DMS79 (cell line): Measurements from ENCODE around the gene MGAT3.

ENCODE experiments used
- DNase-seq: peaks from one replicate; lab custom pipeline; 2025; lab: John Stamatoyannopoulos, UW

The MGAT3 gene

DNA sequence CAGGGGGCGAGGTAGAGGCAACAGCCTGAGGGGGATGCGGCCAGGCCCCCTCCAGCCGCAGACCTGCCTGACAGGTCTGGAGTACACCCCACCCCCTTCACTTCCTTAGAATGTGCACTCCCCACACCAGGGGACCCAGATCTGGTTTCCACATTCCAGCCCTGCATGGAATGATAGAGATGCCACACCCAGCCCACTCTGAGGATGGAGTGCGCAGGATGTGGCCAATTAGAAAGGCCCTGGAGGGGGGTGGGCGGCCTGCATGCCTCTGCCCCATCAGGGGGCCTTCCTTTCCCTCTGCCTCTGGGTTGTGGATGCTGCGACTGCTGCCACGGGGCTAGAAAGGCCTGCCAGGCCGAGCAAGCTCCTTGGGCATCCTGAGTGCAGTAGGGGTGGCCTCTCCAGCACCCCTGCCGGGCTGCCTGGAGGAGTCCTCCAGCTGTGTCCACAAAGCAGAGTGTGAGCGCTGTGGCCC lies 28.2 kb upstream of the MGAT3 start:
- no peak for DNase-seq

DNA sequence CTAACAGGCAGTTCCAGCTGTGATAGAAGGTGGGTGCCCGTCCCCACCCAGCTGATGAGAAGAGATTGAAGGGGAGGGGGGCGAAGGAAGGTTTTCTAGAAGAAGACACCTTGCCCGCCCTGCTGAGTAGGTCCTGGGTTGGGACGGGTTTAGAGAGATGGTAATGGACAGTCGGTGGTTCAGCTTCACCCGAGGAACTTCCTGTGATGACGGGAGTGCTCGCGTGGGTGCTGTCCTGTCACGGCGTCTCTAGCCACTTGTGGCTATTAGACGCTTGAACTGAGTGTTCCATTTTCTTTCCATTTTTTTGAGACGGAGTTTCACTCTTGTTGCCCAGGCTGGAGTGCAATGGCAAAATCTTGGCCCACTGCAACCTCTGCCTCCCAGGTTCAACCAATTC lies 27.6 kb upstream of the MGAT3 start:
- DNase-seq = no peak

DNA sequence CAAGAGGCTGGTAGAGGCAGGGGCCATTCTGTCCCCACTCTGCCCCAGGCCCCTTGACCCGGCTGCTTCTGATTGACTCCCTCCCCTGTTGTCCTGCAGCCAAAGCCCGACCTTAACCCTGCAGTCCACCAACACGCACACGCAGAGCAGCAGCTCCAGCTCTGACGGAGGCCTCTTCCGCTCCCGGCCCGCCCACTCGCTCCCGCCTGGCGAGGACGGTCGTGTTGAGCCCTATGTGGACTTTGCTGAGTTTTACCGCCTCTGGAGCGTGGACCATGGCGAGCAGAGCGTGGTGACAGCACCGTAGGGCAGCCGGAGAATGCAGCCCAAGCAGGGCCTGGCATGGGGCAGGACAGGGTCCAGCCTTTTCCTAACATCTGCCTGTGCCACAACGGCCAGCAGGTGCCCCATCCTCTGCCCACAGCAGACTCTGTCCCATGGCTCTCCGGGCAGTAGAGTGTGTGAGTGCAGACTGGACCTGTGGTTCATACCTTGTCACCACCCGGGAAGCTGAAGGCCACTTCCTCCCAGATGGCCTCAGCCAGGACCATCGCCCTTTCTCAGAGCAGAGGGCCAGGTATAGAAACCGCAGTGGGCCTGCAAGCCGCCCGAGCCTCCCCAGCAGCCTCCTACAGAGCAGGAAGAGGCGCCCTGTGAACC lies 26.8 kb upstream of the MGAT3 start:
- DNase-seq = no peak

DNA sequence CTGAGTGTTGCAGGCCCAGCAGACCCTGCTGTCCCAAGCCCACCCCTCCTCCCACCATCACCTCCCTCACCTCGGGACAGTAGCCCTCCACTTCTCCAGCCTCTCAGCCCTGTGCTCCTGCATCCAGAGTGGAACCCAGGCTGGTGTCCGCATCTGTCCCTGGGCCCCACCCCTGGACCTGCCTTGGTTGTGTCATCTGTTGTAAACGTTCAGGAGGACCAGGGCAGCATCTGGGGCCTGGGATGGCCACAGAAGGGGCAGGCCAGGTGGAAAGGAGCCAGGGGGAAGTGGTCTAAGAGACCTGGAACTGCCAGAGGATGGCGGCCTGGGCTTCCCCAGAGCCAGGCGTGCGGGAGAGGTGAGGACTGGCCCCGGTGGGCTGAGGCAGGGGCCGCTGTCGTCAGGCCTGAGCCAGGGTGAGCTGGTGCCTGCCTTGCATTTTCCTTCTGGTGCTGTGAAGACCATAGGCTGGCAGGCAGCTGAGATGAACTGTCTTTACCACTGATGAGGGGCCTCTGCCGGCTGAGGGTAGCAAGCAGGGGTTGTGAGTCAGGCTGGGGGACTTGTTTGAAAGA lies 26.1 kb upstream of the MGAT3 start:
- DNase-seq = no peak

DNA sequence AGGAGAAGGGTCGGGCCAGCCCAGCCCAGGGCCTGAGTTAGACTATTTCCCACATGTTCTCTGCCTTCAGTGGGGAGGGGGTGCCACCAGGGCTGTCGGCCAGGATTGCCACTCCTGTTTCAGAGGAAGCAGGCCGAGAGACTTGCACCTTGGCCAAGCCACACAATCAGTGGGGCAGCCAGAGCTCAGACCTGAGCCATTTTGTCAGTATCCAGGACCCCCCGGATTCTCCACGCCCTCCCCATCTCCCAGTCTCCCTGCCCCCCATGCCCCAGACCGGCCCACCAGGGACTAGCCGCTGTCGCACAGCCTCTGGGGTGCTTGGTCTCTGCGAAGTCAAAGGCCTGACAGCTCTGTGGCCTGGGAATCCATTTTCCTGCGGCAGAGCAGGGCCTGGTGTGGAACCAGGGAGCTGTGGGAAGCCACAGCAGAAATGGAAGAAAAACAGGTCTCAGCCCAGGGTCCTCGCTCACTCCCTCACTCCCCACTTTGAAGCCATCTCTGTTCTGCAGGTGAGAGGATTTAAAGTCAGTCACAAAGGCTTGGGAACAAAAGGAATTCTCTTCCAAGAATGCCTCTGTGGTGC lies 25.5 kb upstream of the MGAT3 start:
- DNase-seq = no peak

DNA sequence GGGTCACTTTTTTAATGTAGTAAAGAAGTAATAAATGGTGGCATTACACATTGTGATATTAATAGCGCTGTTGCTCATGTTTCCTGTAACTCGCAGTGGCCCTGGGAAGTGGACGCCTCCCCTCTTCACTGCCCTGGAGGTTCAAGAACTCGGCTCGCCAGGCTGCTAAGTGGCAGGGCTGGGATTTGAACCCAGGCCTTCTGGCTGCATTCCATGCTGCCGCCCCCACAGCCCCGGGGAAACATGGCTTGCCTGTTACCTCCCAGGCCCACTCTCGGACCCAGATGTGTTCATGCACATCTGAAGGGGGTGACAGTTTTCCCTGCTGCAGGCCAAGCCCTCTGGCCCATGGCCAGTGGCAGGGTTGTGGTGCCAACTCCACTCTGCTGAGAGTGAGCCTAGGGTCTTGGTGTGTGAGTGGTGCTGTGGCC lies 25.0 kb upstream of the MGAT3 start:
- DNase-seq = no peak

DNA sequence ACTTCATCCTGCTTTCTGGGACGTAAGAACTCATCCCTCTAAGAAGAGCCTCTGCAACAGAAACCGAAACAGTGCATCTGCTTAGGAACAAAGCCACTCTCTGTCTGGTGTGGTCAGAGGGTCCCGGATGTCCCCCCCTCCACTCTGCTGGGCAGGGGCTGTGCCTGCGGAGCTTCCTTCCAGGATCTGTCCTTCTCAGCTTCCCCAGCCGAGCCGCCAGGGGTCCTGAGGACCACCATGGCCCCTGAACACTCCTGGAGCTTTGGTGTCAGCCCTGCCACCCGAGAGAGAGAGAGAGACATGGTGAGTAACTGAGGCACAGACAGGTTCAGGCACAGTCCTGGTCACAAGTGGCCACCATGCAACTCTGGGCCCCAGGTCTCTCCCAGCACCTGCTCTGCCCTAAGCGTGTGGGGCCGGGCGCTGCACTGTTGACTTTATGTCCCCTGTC lies 24.4 kb upstream of the MGAT3 start:
- no peak for DNase-seq

DNA sequence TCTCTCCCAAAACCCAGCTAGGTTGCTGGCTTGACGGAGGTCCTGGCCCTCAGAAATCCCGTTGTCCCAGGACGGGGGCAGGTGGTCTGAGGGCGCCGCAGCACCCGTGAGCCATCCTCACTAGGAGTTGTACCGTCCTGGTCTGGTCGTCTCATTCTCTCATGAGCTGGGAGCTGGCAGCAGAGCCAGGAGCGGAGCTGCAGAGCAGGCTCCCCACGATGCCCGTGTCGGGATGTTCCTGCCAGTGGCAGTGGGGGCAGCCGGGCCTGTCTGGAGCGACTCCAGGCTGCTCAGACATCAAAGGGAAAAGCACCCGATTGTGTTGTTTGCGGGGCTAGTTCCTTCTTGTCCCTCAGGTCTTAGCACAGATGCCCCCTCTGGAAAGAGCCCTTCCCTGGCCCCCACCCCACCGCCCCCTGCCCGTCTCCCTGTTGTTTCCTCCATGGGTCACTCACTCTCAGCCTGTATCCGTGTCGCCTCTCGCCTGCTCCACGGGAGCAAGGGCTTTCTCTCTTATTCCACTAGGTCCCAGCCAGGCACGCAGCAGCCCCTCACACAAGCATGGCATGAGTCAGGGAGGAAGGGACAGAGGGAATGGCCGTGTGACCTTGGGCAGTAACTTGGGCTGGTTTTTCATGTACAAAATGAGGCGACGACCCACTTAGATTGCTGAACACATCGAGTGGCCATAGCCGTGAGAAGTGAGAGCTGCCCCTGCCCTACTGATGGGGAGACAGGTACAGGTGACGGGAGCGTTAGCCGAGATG lies 23.2 kb upstream of the MGAT3 start:
- no peak for DNase-seq

DNA sequence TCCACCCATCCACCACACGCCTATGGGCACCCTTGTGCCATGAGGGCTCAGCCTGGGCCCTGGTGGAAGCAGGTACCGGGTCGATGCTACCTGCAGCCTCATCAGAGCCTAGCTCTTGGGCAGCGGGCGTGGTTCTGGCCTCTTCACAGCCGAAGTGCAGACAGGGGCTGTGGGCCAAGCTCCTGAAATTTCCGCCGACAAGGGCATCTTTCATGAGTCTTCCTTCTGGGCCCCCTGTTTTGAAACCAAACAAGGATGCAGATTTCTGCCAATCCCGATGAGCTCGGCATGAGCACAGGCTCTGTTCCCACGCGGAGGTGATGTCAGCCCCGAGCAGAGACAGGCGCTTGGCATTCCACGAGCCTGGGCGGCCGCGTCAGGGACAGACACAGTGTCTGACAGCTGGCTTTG lies 22.6 kb upstream of the MGAT3 start:
- no peak for DNase-seq

DNA sequence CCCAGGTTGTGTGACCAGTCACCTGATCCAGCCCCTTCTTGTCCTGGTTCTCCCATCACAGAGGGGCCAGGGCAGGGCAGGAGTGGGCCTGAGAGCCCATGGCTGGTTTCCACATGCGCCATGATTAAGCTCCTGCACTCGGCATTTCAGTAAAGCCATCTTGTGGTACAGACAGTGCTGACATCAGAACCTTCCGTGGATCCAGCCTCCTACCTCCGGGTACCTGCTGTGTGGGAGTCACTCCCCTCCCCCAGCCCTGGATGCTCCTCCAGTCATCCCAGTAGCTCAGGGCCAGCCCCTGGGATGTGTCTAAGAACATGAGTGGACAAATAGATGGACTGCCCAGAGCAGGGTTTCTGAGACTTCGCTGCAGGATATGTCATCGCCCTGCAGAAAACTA lies 22.1 kb upstream of the MGAT3 start:
- no peak for DNase-seq

DNA sequence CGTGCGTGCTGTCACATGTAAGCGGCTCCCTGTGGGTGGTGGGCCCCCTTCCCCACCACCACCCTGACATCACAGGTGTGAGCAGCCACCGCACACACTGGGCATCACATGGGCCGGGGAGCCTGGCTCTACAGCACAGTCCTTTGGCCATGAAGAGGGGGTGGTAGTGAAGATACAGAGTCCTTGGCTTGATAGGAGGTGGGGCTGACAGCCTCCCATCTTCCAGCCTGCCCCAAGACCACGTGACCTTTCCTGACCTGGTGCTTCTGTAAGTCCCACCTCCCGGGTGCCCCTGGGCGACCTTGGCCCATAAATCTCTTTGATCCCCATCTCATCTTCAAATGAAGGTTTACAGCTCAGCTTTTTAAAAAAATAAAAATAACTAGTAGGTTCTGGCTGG lies 21.2 kb upstream of the MGAT3 start:
- no peak for DNase-seq

DNA sequence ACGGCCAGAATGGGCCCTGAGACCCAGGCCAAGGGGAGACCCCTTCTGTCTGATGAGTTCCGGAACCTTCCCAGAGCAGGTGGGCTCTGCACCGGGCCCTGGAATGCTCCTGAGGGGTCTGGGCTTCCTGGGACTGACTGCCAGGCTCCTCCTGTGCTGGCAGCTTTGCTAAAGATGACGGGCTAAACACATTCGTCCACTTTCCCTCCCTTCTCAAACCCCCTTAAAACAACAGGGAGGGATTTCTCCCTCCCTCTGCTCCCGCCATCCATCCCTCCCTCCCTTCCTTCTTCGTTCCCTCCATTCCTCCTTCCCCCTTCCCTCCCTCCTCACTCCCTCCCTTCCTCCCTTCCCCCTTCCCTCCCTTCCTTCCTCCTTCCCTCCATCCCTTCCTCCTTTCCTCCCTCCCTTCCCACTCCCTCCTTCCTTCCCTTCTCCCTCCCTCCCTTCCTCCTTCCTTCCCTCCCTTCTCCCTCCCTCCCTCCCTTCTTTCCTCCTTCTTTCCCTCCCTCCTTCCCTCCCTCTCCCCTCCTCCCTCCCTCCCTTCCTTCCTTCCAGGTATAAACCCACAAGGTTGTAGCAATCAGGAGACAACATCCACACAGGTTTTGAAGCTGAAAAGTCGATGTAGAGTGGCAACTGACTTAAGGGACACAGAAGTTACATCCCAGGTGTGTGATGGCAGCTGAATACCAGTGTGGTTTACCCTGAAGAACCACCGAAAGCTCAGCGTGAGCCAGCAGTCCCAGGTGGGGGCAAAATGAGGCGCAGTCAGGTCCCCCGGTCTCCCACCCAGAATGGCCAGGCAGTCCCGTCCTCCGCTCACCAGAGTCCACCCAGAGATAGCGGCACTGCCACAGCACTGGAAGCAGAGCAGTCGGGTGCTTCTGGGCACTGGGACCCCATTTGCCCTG lies 18.8 kb upstream of the MGAT3 start:
- no peak for DNase-seq

DNA sequence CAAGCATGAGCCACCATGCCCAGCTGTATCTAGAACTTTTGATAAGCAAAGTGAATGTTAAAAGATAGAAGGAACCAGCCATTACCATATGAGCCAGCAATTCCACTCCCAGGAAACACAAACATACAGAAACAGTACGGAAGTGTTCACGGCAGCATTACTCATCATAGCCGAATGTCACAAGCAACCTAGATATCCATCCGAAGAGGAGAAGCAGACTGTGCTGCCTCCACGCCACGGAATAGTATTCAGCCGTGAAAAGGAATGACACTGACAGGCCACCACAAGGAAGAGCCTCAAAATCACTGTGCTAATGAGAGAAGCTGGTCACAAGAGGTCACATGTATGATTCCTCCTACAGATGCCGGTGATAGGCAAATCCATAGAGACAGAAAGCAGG lies 17.6 kb upstream of the MGAT3 start:
- no peak for DNase-seq

DNA sequence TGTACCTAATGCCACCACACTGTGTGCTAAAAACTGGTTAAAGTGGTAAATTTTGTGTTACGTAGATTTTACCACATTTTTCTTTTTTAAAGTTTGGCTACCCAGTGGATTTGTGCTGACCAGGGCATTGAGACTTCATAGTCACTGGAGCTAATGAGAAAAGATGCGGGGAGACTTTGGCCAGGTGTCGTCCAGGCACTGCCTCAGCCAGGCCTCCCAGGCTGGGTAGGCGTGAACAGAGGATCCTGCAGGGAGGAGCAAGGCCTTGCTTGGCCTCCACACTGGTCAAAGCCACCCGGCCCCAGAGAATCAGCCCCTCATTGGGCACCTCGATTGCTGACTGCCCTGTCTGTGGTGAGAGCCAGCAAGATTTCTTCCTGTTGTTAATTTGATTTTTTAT lies 13.4 kb upstream of the MGAT3 start:
- DNase-seq = no peak

DNA sequence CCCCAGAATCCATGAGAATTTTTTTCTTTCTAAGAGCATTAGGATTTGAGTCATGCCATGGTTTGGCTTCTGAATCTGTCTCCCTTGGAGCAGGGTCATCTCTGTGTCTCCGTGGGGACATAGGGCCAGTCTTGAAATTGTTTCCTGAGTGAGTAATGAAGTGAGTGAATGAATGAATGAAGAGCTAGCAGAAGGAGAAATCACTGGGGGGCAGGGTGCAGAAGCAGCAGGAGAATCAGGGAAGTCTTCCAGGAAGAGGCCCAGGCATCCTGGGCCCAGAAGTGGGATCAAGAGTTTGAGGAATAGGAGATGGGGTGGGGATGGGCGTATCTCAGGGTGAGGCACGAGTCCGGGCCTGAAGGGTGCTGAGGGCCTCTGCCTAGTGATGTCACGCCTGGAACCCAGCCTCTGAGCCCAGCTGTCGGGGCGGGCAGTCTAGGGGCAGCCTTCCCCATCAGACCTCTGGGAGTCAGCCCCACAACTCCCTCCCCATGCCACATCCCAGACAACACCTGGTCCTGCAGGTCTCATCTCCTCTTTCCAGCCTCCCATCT lies 12.5 kb upstream of the MGAT3 start:
- no peak for DNase-seq

DNA sequence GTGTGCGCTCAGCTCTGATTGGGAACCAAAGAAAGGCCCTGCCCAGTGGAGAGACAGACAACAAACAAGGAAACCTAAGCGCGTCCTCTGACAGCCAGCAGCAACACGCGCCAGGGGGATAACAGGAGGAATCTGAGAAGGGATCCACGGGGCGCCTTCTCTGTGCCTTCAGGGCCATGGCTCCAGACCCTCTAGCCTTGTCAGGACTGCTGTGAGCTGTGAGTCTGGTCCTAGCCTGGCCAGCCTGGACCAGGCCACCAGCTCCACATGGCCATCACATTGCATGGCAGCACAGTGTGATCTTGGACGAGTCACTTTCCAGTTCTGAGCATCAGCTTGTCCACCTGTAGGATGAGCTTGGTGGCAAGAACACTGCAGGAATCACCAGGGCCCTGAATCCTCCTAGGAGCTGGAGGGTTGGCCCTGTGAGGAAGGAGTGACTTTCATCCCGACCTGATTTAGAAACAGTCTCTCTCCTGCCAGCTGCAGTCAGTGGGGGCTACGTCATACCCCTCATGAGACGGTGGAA lies 11.8 kb upstream of the MGAT3 start:
- no peak for DNase-seq

DNA sequence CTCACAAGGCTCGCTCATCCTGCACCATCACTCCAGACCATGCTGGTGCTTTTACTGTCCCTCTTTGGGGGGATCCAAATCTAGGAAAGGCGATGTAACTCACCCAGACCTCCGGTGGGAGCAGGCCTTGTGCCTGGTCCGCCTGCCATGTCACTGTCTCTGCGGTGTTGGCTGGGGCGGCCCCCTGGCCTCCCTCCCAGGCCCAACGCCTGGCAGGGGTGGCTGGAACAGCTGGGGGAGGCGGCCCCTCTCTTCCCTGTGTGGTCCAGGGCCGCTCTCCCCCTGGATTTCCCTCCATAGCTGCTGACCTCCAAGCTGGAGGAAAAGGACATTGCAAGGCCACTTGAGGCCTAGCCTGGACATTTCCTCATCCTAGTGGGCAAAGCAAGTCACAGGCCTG lies 11.1 kb upstream of the MGAT3 start:
- no peak for DNase-seq

DNA sequence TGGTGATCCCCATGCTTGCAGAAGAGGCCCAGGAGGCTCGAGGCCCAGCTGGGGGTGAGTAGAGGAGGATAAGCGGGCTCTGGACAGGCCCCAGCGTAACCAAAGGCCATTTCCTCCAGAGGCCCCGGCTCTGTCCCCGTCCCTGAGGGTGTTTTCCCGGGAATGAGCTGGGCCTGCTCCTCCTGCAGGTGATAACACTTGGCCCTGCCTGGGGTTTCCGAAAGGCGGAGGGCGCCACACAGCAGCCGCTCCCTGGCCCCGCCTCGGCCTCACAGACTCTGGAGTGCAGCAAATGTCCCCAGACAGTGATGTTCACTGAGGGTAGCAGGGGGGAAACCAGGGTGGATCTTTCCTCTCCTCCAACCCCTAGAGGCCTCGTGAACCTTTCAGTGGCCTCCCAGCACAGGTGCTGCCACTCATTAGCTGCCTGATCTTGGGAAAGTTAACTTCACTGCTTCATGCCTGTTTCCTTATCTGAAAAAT lies 10.5 kb upstream of the MGAT3 start:
- DNase-seq = no peak

DNA sequence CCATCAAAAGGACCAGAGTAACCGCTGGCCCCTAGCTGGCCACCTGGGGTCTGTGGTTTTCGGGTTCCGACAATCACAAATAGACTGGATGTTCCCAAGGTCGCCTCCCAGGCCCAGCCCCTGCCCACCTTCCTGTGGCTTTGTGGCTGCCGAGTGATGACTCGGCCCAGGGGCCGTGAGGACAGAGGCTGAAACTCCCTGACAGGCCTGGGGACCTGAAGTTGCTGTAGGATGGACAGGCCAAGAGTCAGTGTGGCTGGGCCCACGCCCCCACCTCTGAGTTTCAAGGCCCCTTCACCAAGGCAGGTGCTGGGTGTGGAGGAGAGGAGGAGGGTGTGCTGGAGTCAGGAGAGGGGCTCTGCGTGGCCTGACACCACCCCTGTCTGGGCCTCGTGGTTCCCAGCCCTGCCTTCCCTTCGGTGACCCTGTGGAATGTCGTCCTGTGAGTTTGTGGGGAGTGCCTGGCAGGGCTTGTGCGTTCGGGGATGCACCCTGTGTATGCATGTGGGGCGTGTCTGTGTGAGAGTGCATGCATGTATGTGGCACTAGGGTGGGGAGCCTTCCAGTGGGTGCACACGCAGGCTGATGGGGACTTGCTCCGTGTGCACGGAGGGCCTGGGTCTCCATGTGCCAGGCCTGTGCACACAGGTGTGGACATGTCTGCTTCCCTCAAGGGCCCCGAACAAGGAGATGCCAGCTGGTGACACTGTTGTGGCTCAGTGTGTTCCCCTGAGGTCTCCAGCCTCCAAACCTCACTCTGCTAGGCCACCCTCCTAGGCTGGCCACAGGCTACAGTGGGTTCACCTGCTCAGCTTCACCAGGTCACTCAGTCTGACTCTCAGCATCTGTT lies 8.4 kb upstream of the MGAT3 start:
- DNase-seq = no peak

DNA sequence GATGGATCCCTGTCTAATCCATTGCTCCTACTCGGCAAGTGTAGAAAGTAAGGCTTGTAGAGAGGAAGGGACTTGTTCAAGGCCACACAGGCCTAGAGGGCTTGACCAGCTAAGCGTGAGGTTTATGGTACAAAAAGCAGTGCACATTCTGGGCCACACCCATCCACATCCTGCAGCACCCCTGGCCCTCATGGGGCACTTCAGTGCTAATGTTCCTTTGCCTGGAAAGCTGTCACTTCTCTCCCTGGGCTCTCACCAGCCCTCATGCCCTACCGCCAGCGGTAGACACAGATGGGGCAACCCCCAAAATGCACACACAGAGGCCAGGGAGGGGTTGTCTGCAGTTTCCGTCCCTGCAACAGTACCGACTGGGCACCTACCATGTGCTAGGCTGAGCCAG lies 7.1 kb upstream of the MGAT3 start:
- DNase-seq = no peak
